ENCODE measurements around the gene SLC25A36.
"Not testable (repeated sequence)": the region's sequence is repeated elsewhere in the genome, so short reads cannot be mapped to it uniquely, and the experiment has no call there.

SLC25A36 gene

DNA sequence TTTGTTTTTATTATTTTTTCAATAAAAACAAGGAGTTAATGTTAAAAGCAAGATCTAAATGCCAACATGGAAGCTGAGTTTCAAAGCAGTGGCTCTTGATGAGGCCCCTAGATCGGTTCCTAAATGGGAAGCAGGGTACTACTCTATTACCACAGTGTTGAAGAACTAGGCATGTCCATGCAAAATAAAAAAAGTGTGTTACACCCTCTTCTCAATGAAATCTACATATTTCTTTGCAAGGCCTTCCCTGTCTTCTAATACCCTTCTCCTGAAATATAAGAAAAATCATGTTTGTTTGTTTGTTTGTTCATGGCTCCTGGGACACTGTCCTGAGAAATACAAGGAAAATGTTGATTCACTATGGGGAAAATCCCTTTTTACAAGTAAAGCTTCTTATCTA lies 12.2 kb upstream of the SLC25A36 start:
- no peak for DNase-seq (ENCODE audit: low read depth, low spot score)
- no peak overlapping the region for H3K27ac ChIP-seq

DNA sequence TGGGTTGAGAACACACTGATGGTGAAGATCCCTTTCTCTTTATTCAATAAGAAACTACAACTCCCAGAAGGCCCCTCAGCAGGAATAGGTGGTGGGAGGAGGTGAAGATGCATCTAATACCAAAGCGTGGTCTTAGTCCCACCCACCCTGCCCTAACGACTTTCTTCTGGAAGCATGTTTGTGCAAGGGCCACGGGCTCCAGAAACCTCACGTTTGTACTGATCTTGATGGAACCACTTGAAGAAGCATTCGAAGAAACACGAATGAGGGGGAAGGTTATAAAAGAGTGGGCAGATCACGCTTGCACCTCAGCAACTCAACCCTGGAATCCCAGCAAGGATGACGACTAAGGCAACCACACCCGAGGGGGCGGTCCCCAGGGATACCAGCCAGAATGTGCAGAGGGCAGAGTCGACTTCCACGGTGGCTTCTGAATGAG lies 10.6 kb upstream of the SLC25A36 start:
- no peak for DNase-seq (ENCODE audit: low read depth, low spot score)
- no peak overlapping the region for H3K27ac ChIP-seq

DNA sequence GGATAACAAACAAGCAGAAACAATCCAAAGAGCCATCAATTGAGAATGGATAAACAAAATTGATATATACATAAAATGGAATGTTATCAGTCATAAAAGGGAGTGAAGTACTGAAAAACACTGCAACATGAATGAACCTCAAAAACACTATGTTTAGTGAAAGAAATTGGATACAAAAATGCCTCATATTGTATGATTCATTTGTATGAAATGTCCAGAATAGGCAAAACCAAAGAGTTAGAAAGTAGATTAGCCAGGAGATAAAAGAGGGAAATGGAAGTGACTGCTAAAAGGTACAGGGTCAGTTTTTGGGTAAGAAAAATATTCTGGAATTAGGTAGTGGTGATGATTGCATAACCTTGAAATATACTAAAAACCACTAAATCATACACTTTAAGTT lies 9.8 kb upstream of the SLC25A36 start:
- no peak for DNase-seq (ENCODE audit: low read depth, low spot score)

DNA sequence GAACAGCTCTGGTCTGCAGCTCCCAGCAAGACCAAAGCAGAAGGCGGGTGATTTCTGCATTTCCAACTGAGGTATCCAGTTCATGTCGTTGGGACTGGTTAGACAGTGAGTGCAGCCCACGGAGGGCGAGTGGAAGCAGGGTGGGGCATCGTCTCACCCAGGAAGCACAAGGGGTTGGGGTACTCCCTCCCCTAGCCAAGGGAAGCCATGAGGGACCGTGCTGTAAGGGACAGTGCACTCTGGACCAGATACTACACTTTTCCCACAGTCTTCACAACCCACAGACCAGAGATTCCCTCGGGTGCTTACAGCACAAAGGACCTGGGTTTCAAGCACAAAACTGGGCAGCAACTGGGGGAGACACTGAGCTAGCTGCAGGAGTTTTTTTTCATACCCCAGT lies 8.5 kb upstream of the SLC25A36 start:
- H3K27ac ChIP-seq, result no peak overlapping the region
- DNase-seq (ENCODE audit: low read depth, low spot score), result no peak

More for the DNA sequence above, 9.8 kb upstream of the SLC25A36 start:
- H3K27ac ChIP-seq, result no peak overlapping the region

DNA sequence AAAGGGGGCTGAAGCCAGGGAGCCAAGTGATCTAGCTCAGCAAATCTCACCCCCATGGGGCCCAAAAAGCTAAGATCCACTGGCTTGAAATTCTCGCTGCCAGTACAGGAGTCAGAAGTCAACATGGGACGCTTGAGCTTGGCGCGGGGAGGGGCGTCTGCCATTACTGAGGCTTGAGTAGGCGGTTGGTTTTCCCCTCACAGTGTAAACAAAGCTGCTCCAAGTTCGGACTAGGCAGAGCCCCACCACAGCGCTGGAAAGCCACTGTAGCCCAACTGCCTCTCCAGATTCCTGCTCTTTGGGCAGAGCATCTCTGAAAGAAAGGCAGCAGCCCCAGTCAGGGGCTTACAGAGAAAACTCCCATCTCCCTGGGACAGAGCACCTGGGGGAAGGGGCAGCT lies 8.1 kb upstream of the SLC25A36 start:
- no peak overlapping the region for H3K27ac ChIP-seq

DNA sequence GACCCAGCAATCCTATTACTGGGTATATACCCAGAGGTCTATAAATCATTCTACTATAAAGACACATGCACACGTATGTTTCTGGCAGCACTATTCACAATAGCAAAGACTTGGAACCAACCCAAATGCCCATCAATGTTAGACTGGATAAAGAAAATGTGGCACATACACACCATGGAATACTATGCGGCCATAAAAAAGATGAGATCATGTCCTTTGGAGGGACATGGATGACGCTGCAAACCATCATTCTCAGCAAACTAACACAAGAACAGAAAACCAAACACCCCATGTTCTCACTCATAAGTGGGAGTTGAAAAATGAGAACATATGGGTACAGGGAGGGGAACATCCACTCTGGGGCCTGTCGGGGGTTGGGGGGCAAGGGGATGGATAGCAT lies 2.3 kb upstream of the SLC25A36 start:
- not testable (repeated sequence) for H3K27ac ChIP-seq; DNase-seq (ENCODE audit: low read depth, low spot score)

More for the DNA sequence above, 8.1 kb upstream of the SLC25A36 start:
- no peak for DNase-seq (ENCODE audit: low read depth, low spot score)

DNA sequence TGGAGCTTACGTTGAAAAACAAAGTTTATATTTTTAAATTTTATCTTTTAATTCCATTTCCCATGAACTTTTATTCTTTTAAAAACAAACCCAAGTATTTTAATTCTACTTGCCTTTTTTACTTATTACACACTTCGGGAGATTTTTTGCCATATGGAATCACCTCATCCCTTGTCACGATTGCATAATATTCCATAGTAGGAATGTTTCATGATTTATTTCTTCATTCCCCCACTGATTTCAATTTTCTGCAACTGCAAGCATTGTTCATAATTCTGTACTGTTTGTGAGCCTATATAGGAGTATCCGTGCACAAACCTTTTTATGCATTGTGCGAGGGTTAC lies 574 bp upstream of the SLC25A36 start:
- peak overlapping the region; percentile 68 for H3K27ac ChIP-seq
- no peak for DNase-seq (ENCODE audit: low read depth, low spot score)

DNA sequence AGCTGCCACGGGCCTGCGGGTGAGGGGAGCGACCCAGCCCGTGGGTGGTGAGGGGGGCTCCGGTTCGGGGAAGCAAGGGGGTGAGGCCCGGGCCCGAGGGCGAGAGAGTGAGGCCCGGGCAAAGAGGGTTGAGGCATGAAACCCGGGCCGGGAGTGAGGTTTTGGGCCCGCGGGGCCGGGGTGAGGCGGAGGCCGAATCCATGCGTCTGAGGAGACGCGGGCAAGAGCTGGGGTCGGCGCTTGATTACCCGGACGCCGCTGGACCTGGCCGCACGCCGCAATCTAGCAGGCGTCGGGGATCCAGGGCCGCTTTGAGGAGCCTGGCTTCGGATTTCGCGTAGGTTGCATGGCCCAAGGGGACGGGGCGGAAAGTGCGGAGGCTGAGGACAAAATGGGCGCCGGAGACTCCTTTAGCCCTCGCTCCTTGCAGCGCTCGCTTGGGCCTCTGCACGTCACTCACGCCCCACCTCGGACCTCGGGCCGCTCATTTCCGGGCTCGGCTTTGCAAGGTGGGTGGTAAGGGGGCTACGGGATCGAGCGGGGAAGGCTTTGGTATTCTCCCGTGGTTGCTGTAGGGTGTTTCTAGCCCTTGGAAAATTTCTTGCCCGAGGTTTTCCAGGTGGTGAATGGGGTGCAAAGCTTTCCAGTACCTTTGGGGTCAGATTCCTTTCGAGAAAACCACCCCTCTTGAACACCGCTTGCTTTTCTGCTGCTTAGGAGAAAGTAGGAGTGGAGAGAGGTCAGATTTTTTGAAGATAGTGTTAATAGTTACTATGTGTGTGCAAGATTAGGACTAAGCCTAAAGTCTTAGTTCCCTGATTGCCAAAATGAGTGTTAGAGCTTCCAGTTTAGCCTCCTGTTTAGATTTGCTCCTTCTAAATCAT lies 827 bp downstream of the SLC25A36 start:
- peak overlapping the region; percentile 68 for H3K27ac ChIP-seq
- DNase-seq (ENCODE audit: low read depth, low spot score), result no peak

DNA sequence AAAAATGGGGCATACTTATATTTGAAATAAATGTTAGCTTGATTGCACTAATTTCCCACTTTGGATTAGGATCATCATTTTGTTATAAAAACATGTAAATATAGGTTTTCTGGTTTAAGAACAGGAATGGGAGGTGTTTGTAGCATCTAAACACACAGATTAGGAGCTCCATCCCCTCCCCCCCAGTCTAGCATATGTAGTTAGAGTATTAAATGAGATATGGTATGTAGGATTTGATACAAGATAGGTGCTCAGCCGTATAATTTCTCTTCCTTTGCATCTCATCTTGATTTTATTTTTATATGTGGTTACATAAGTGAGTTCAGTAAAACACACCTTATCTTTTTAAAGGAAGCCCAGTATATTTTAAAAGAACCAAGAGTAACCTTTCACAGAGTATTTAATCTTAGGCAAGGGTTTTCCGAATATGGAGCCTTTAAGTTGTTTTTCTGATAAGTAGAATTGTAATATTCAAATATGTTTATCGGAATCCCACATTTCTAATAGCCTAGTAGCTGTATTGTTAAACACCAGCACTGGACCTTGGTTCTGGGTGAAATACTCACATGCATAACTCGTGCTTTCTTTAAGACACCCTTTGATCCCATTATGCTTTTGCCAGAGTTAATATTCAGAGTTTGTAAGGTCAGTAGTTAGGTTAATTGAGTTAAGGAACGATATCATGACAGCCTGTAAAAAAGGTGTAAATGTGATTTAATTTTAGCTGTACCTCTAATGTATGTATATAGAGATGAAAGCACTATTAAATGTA lies 2.3 kb downstream of the SLC25A36 start:
- DNase-seq (ENCODE audit: low read depth, low spot score), result no peak
- no peak overlapping the region for H3K27ac ChIP-seq

DNA sequence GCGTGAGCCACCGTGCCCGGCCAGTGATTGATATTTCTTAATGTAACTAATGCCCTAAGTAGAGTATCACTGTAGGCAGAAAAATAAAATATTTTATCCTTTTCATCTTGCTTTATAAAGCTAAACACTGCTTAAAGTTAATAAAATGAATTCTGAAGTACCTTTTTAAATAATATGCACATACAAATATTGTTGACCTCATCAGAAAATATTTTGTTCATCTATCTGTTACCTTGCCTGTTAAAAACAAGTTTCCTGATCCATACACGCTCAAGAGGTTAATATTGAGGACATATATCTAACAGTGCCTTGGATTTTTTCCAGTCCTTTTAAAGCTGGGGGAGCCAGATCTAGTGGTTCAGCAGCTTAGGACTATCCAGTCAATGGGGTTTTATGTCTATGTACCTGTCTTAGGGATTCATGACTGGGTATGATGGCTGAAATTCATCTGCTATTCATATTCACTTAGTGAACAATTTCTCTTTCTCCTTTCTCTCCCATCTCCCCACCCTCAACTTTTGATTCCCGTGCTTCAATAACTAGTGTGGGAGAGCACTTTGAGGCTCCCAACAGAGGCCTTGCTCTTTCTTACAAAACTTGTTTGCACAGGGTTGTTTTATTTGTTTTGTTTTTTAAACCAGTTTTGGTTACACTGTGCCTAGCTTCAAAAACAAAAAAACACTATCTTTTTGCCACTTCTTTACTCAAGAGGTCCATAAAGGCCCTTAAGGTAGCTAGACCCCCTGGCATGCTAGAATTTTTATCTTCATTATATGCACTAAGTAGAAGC lies 7.0 kb downstream of the SLC25A36 start:
- DNase-seq (ENCODE audit: low read depth, low spot score), result no peak
- no peak overlapping the region for H3K27ac ChIP-seq

DNA sequence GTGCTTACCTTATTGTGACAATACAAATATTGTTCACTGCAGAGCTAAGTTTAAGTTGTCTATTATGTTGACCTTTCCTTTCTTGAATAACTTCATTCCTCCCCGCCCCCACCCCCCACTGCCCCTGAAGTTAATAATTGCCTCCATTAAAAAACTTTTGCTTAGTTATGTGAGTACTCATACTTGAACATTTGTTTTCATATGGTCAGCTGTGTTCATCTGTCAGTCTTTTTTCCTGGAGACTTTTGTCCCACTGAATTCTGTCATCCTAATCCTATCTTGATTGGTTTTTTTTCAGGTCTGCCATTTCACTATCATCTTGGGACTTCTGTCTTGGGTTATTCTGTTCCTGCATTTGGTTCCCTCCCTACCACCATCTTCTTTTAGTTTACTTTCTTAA lies 8.5 kb downstream of the SLC25A36 start:
- no peak overlapping the region for H3K27ac ChIP-seq
- DNase-seq (ENCODE audit: low read depth, low spot score), result no peak

DNA sequence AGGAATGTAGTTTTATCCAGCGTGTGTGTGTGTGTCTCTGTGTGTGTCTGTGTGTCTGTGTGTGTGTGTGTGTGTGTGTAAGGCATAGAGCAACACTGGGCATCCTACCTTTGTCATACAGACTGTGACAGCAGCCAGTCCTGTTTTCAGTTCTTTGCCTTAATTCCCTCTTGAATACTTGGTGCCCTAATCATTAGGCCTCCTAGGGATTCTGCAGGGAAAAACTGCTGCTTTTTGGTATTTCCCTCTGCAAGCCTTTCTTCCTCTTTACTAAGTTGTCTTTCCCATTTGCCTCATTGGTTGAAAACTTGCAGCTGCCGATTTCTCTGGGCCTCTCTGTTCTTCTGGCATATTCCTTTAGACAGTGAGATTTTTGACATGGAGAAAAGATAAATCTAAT lies 9.2 kb downstream of the SLC25A36 start:
- H3K27ac ChIP-seq, result no peak overlapping the region
- DNase-seq (ENCODE audit: low read depth, low spot score), result no peak

DNA sequence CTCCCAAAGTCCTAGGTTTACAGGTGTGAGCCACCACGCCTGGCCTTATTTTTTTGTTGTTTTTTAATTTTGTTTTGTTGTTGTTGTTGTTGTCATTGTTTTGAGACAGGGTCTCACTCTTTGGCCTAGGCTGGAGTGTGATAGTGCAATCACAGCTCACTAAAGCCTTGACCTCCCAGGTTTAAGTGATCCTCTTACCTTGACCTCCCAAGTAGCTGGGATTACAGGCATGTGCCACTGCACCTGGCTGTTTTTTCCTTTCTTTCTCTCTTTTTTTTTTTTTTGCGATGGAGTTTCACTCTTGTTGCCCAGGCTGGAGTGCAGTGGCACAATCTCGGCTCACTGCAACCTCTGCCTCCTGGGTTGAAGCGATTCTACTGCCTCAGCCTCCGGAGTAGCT lies 10.1 kb downstream of the SLC25A36 start:
- H3K27ac ChIP-seq; DNase-seq (ENCODE audit: low read depth, low spot score): not testable (repeated sequence)

DNA sequence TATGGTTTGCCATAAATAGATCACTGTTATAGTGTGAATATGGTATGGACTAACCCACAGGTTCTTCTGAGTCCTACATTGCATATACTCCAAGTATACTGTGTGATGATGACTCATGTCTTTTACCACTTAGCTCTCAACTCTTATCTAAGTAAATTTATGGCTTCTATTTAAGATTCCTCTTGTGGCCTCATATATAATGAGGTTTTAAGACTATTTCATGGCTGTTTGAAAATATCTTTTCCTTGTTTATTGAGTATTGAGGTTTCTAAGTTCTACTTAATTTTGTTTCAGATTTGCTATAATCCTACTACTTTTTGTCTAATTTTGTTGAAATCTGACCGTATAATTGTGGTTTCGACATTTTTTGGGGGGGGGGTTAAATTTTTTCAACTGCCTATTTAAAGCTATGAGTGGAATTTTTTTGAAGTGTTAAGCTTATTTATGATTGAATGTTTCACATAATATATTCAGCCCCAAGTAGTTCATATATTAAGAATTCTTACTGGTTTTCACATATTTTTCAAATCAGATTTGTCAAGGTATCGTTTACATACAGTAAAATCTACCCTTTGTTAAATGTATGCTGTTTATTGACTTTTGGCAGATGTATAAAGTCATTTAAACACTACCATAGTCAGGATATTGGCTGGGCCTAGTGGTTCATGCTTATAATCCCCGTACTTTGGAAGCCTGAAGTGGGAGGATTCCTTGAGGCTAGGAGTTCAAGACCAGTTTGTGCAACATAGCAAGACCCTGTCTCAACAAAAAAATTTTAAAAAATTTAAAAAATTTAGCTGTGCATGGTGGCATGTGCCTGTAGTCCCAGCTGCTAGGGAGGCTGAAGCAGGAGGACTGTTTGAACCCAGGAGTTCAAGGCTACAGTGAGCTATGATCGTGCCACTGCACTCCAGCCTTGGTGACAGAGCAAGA lies 11.7 kb downstream of the SLC25A36 start:
- no peak overlapping the region for H3K27ac ChIP-seq
- DNase-seq (ENCODE audit: low read depth, low spot score), result no peak

DNA sequence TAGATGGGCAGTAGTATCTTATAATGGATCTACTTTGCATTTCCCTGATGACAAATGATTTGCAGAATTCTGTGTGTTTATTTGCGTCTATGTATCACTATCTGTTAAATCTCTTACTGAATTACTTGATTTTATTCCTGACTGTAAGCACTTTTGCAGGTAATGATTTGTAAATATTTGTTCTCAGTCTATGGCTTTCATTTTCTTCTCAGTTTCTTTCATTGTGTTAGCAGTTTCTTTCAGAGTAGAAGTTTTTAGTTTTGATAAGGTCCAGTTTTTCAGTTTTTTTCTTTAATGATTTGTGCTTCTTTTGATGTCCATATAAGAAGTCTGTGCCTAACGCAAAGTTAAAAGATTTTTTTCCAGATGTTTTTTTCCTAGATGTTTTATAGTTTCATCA lies 12.9 kb downstream of the SLC25A36 start:
- no peak overlapping the region for H3K27ac ChIP-seq

DNA sequence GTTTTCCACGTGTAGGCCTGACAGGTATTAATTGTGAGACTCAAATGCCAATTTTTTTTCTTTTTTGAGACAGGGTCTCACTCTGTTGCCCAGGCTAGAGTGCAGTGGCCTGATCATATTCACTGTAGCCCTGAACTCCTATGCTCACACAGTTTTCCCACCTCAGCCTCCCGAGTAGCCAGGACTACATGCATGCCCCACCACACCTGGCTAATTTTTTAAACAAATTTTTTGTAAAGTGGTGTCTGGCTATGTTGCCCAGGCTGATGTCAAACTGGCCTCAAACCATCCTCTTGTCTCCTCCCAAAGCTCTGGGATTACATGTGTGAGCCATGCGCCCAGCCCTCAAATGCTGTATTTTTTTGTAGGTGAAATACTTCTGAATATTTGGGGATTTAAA lies 14.0 kb downstream of the SLC25A36 start:
- no peak overlapping the region for H3K27ac ChIP-seq
- no peak for DNase-seq (ENCODE audit: low read depth, low spot score)

More for the DNA sequence above, 12.9 kb downstream of the SLC25A36 start:
- DNase-seq (ENCODE audit: low read depth, low spot score), result no peak

DNA sequence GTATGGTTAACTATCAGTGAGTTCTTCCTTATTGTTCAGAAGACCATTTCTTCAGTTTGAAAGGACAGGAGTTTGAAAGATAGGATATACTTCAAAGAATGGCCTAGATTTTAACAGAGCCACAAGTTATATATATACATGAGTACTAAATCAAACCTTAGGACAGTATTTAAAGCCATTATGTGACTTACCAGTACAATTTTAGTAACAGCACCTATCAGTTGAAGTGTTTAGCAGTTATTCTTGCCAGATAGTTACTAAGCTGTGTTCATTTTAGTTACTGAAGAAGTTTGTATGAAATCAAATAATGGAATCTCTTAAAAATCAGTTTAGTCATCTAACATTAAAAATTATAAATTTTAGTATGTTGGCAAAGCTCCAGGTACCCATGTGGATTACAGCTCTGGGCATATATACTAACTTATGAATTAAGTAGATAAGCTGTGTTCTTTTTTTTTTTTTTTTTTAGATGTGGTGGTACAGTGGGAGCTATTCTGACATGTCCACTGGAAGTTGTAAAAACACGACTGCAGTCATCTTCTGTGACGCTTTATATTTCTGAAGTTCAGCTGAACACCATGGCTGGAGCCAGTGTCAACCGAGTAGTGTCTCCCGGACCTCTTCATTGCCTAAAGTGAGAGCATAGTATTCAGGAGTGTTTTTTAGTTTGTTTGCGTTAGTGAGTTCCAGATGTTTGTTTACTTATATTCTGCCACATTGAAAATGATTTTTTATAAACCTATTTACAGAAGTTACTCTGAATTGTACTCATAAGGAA lies 14.6 kb downstream of the SLC25A36 start:
- no peak for DNase-seq (ENCODE audit: low read depth, low spot score)
- H3K27ac ChIP-seq, result peak overlapping the region; percentile 35

DNA sequence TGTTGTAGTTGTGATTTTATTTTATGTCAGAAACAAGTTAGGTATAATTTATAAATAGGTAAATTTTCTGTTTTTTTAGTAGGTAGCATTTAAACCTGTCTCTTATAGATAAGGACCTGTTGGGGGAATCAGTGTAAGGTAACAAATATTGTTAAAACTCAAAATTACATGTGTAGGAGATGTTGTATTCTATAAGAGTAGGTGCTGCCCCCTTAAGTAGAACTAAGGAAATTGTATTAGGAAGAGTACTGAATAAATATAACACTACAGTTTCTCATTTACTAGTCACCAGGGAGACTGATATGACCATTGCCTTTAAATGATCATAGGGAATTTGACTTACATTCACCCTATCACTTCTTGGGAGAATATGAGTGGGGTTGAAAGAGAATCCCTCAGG lies 31.2 kb downstream of the SLC25A36 start:
- no peak overlapping the region for H3K27ac ChIP-seq
- DNase-seq (ENCODE audit: low read depth, low spot score), result no peak

DNA sequence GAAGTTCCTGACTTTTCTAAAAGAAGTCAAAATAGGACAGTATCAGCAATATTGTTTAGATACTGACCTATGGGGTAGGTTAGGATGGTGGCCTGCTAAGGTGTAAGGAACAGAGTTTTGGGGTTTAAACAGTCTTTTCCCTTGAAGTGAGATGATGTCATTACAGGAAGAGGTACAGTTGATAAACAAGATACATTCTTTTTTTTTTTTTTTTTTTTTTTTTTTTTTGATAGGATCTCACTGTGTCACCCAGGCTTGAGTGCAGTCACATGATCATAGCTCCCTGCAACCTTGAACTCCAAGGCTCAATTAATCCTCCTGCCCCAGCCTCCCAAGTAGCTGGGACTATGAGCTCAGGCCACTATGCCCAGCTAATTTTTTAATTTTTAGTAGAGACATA lies 33.3 kb downstream of the SLC25A36 start:
- no peak for DNase-seq (ENCODE audit: low read depth, low spot score)
- no peak overlapping the region for H3K27ac ChIP-seq
